ENCODE measurements around the gene FRG2C.
"Not testable (repeated sequence)": the region's sequence is repeated elsewhere in the genome, so short reads cannot be mapped to it uniquely, and the experiment has no call there.

Gene FRG2C

DNA sequence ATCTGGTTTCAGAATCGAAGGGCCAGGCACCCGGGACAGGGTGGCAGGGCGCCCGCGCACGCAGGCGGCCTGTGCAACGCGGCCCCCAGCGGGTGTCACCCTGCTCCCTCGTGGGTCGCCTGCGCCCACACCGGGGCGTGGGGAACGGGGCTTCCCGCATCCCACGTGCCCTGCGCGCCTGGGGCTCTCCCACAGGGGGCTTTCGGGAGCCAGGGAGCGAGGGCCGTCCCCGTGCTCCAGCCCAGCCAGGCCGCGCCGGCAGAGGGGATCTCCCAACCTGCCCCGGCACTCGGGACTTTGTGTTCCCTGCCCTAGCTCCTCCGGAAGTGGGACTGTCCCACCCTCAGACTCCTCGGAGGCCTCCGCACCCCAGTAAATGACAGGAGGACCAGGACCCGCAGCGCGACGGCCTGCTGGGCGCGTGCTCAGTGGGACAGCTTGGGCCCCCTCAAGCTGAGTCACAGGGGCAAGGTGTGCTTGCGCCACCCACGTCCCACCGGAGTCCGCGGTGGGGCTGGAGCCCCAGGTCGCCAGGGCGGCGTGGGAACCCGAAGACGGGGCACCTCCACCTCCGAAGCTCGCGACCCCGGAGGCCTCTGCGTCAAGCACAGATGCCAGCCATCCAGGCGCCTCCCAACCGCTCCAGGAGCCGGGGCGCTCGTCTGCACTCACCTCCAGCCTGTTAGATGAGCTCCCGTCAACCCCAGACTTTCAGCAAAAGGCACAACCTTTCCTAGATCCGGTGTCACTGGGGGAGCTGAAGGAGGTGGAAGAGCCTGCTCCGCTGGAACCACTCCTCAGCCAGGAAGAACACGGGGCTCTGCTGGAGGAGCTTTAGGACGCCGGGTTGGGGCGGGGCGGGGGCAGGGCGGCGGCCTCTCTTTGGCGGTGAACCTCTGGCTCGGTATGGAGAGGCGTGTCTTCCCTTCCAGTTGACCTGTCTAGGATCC is 5.5 kb downstream of the FRG2C start:
- not testable (repeated sequence) for H3K9me3 ChIP-seq (ENCODE audit: control insufficient read depth, low read length); H3K36me3 ChIP-seq (ENCODE audit: control insufficient read depth, insufficient read depth, low read length); H3K4me3 ChIP-seq (ENCODE audit: insufficient read depth, low read depth, low read length, poor library complexity, severe bottlenecking); H3K4me1 ChIP-seq (ENCODE audit: control insufficient read depth, insufficient read depth, low read length, poor library complexity, severe bottlenecking); H3K27me3 ChIP-seq (replicated peaks; ENCODE audit: control insufficient read depth, insufficient read depth, low read length, poor library complexity, severe bottlenecking); H3K27ac ChIP-seq (ENCODE audit: insufficient read depth, low read length, poor library complexity, severe bottlenecking)
- DNase-seq = peak in 1 of 3 donors; percentile 20

DNA sequence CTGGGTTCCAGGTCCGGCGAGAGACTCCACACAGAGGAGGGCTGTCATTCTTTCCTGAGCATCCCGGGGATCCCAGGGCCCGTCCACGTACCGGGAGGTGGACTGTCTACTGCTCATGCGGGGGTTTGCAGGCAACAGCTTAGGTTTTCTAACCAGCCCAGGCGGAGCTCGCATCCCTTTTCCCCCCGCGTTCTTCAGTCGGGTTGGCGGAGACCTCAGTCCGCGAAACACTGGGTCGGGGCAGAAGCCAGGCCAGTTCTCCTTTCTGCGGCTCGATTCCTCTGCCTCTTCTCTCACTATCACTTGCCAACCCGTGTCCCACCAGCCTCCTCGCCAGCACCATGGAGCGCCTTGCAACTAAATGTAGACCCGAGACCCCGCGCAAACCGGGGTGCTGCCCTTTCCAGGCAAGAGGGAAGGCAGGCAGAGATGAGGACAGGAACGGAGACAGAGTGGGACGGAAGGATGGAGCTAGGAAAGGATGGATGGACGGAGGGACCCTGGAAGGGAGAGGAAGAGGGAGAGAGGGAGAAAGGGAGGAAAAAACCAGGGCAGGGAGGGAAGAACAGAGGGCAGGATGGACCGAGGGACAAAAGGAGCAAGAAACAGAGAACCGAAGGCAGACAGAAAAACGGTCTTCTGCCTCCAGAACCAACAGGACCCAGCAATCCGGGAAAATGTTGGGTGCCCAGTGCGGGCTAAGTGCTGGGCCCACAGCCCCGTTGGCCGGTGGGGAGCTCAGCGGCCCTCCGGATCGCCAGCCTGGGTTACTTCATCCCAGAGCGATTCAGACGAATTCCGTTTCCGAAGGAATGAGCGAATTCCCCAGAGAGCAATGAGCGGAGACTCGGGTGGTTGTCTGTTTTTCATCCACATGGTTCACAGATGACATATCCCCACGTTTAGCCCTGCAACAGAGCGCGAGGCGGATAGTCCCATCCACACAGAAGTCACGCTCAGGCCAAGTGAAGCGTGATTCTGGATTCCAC is 6.5 kb downstream of the FRG2C start:
- H3K27me3 ChIP-seq (replicated peaks; ENCODE audit: control insufficient read depth, insufficient read depth, low read length, poor library complexity, severe bottlenecking); H3K36me3 ChIP-seq (ENCODE audit: control insufficient read depth, insufficient read depth, low read length); H3K9me3 ChIP-seq (ENCODE audit: control insufficient read depth, low read length); DNase-seq; H3K4me3 ChIP-seq (ENCODE audit: insufficient read depth, low read depth, low read length, poor library complexity, severe bottlenecking); H3K4me1 ChIP-seq (ENCODE audit: control insufficient read depth, insufficient read depth, low read length, poor library complexity, severe bottlenecking); H3K27ac ChIP-seq (ENCODE audit: insufficient read depth, low read length, poor library complexity, severe bottlenecking): not testable (repeated sequence)

DNA sequence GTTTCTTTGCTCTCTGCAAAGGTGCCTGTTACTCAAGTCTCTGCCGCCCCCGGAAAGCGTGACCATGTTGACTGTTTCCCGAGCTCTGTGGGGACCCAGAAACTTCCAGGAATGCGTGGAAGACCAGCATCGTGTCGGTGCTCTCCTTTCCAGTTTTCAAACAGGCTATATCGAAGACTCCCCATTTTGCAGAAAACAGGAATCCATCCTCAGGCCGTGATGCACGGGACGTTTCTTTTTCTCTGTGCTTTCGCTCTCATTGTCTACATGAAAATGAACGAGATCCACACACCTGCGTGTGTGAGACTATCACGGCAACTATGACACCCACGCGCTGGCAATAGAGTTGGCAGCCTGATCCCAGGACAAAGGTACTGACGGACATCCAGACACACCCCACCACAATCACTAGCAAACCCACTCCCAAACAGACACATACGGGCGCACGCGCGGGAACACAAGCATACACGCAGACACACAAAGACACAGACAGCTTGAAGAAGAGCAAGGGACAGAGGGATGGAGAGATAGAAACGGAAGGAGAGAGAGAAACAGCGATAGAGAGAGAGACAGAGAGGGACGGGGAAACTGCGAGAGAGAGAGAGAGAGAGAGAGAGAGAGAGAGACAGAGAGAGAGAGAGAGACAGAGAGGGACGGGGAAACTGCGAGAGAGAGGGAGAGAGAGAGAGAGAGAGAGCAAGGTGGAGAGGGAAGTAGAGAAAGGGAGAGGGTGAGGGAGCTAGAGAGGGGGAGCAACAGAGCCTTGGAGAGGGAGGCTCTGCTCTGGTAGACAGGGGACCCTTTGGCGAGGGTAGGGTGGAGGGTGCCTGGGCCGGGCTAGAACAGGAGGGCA is 7.4 kb downstream of the FRG2C start:
- not testable (repeated sequence) for H3K4me1 ChIP-seq (ENCODE audit: control insufficient read depth, insufficient read depth, low read length, poor library complexity, severe bottlenecking); DNase-seq; H3K27me3 ChIP-seq (replicated peaks; ENCODE audit: control insufficient read depth, insufficient read depth, low read length, poor library complexity, severe bottlenecking); H3K9me3 ChIP-seq (ENCODE audit: control insufficient read depth, low read length); H3K4me3 ChIP-seq (ENCODE audit: insufficient read depth, low read depth, low read length, poor library complexity, severe bottlenecking); H3K27ac ChIP-seq (ENCODE audit: insufficient read depth, low read length, poor library complexity, severe bottlenecking); H3K36me3 ChIP-seq (ENCODE audit: control insufficient read depth, insufficient read depth, low read length)

DNA sequence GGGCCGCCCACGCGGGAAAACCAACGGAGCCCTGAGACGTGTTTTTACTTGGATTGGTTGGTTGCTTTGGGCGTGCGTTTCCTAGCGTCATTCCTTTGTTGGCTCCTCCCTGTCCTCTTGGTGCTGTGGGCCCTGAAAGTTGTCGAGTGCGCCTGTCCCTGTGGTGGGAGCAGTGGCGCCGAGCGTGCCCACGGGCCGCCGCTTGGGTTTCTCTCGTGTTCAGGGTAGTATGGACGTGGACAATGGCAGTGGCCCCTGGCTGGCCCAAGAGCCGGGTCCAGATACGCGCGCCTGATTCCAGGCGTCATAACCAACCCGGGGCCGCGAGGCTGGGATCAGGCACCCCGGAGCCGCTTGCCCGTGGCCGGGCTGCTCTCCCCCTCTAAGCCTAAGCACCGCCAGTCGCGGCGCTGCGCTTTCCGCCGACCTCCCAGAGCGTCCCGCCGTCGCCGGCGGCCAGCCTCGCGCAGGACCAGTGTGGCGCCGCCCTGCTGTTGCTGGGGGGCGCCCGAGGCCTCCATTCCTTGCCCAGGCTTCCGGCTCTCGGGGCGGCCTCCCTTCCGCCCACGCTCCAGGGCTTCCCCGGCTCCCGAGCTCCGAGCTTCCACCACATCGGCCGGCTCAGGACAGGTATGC is 8.1 kb downstream of the FRG2C start:
- H3K27ac ChIP-seq (ENCODE audit: insufficient read depth, low read length, poor library complexity, severe bottlenecking); H3K4me3 ChIP-seq (ENCODE audit: insufficient read depth, low read depth, low read length, poor library complexity, severe bottlenecking); H3K9me3 ChIP-seq (ENCODE audit: control insufficient read depth, low read length): not testable (repeated sequence)

DNA sequence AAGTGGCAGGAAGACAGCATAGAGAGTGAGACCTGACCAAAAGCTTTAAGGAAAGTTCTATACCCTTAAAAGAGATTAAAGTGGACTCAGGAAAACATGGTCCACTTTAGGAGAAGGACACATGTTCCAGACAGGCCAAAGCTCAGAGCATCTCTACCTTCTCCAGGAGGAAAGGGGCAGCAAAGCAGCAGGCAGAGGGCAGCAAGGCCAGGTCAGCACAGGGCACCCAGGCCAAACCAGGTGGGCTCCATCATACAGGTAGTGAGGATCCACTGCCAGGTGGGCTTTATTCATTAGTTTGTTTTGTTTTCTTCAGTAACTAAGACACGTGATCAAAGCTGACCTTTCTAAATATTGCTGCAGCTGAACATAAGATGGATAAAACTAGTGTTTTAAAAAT is 19.8 kb downstream of the FRG2C start:
- not testable (repeated sequence) for H3K27me3 ChIP-seq (replicated peaks; ENCODE audit: control insufficient read depth, insufficient read depth, low read length, poor library complexity, severe bottlenecking); H3K27ac ChIP-seq (ENCODE audit: insufficient read depth, low read length, poor library complexity, severe bottlenecking); H3K36me3 ChIP-seq (ENCODE audit: control insufficient read depth, insufficient read depth, low read length); H3K9me3 ChIP-seq (ENCODE audit: control insufficient read depth, low read length); H3K4me3 ChIP-seq (ENCODE audit: insufficient read depth, low read depth, low read length, poor library complexity, severe bottlenecking); H3K4me1 ChIP-seq (ENCODE audit: control insufficient read depth, insufficient read depth, low read length, poor library complexity, severe bottlenecking); DNase-seq

More for the DNA sequence above, 8.1 kb downstream of the FRG2C start:
- not testable (repeated sequence) for DNase-seq; H3K4me1 ChIP-seq (ENCODE audit: control insufficient read depth, insufficient read depth, low read length, poor library complexity, severe bottlenecking); H3K27me3 ChIP-seq (replicated peaks; ENCODE audit: control insufficient read depth, insufficient read depth, low read length, poor library complexity, severe bottlenecking); H3K36me3 ChIP-seq (ENCODE audit: control insufficient read depth, insufficient read depth, low read length)

DNA sequence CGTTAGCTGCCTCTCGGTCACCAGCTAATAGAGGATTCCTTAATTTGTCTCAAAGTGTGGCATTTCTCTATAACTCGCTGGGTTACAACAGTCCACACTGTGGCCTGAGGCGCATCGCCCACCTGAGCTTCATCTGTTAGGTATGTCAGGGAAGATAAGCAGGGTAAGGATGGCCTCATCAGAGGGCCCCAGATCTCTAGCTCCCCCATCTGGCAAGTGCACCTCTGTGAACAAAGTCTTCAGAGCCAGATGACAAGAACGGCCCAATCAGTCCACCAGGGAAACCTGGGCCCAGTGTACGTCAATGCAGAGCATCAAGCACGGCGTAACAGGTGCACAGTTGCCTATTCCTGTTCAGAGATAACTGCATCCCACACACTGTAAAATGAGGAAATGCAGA is 23.2 kb downstream of the FRG2C start:
- Histone ChIP-seq H3K4me3 (ENCODE audit: insufficient read depth, low read depth, low read length, poor library complexity, severe bottlenecking) (no peak overlapping the region), H3K4me1 (ENCODE audit: control insufficient read depth, insufficient read depth, low read length, poor library complexity, severe bottlenecking) (no peaks in the 10 kb centered on the region), H3K27ac (ENCODE audit: insufficient read depth, low read length, poor library complexity, severe bottlenecking) (no peak overlapping the region), H3K9me3 (ENCODE audit: control insufficient read depth, low read length) (no peaks in the 10 kb centered on the region), H3K36me3 (ENCODE audit: control insufficient read depth, insufficient read depth, low read length) (no peaks in the 10 kb centered on the region), H3K27me3 (replicated peaks; ENCODE audit: control insufficient read depth, insufficient read depth, low read length, poor library complexity, severe bottlenecking) (no peaks in the 10 kb centered on the region)
- no peak for DNase-seq

DNA sequence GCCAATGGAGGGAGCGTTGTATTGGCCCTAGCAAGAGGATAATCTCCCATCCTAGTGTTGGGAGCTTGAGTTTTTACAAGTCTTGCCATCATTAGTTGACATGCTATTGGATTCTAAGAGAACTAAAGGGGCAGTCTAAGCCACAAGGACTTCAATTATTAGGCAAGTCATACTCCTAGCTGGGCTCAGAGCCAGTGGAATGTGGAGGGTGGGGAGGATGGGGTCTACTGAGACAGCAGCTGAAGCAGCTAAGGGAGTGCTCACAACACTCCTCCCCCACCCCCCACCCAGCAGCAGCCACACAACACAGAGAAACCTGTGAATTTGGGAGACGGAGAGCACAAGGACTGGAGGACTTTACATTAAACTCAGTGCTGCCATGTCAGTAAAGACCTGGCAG is 27.9 kb downstream of the FRG2C start:
- Histone ChIP-seq H3K27me3 (replicated peaks; ENCODE audit: control insufficient read depth, insufficient read depth, low read length, poor library complexity, severe bottlenecking) (no peaks in the 10 kb centered on the region), H3K27ac (ENCODE audit: insufficient read depth, low read length, poor library complexity, severe bottlenecking) (no peak overlapping the region), H3K36me3 (ENCODE audit: control insufficient read depth, insufficient read depth, low read length) (no peaks in the 10 kb centered on the region), H3K4me3 (ENCODE audit: insufficient read depth, low read depth, low read length, poor library complexity, severe bottlenecking) (no peak overlapping the region), H3K9me3 (ENCODE audit: control insufficient read depth, low read length) (no peaks in the 10 kb centered on the region), H3K4me1 (ENCODE audit: control insufficient read depth, insufficient read depth, low read length, poor library complexity, severe bottlenecking) (no peaks in the 10 kb centered on the region)
- no peak for DNase-seq
